ENCODE results near the gene MNAT1.

The MNAT1 gene

GRCh38 chr14:60786905-60787304, 52.3 kb downstream of the MNAT1 start:
- Histone ChIP-seq H3K36me3 (peaks cover 5% of the 10 kb centered on the region), H3K27me3 (no peaks in the 10 kb centered on the region), H3K4me1 (no peaks in the 10 kb centered on the region), H3K4me3 (ENCODE audit: low read depth, low read length) (no peak overlapping the region), H3K9me3 (no peaks in the 10 kb centered on the region)
- no peak for TF ChIP-seq CTCF (IDR thresholded peaks at IDR 0.05; ENCODE audit: low read depth, low read length)
- no peak for DNase-seq

- H3K4me3 ChIP-seq (ENCODE audit: low read depth, low read length): no peak overlapping the region
- no peak for DNase-seq
- H3K27me3 ChIP-seq: no peaks in the 10 kb centered on the region
- H3K36me3 ChIP-seq: peaks cover 5% of the 10 kb centered on the region
- H3K4me1 ChIP-seq: no peaks in the 10 kb centered on the region
- no peak for TF ChIP-seq CTCF (IDR thresholded peaks at IDR 0.05; ENCODE audit: low read depth, low read length)
- no peaks in the 10 kb centered on the region for H3K9me3 ChIP-seq
These were observed 55.1 kb downstream of the MNAT1 start for GRCh38 chr14:60789656-60790055.

GRCh38 chr14:60790850-60791249, 56.3 kb downstream of the MNAT1 start:
- no peaks in the 10 kb centered on the region for H3K27me3 ChIP-seq
- peaks cover 5% of the 10 kb centered on the region for H3K36me3 ChIP-seq
- no peak overlapping the region for H3K4me3 ChIP-seq (ENCODE audit: low read depth, low read length)
- no peak for DNase-seq
- TF ChIP-seq CTCF (IDR thresholded peaks at IDR 0.05; ENCODE audit: low read depth, low read length): no peak
- no peaks in the 10 kb centered on the region for H3K4me1 ChIP-seq
- no peaks in the 10 kb centered on the region for H3K9me3 ChIP-seq

GRCh38 chr14:60796434-60796833, 61.9 kb downstream of the MNAT1 start:
- no peak for DNase-seq
- Histone ChIP-seq H3K4me1 (no peaks in the 10 kb centered on the region), H3K4me3 (ENCODE audit: low read depth, low read length) (no peak overlapping the region), H3K9me3 (no peaks in the 10 kb centered on the region), H3K36me3 (no peaks in the 10 kb centered on the region; the same call in 1 of the 2 replicates), H3K27me3 (no peaks in the 10 kb centered on the region)
- no peak for TF ChIP-seq CTCF (IDR thresholded peaks at IDR 0.05; ENCODE audit: low read depth, low read length)

- Histone ChIP-seq H3K27me3 (no peaks in the 10 kb centered on the region), H3K36me3 (no peaks in the 10 kb centered on the region; the same call in 1 of the 2 replicates), H3K4me3 (ENCODE audit: low read depth, low read length) (no peak overlapping the region), H3K9me3 (no peaks in the 10 kb centered on the region), H3K4me1 (no peaks in the 10 kb centered on the region)
- no peak for DNase-seq
- TF ChIP-seq CTCF (IDR thresholded peaks at IDR 0.05; ENCODE audit: low read depth, low read length): no peak
These were observed 65.8 kb downstream of the MNAT1 start for GRCh38 chr14:60800409-60800808.

GRCh38 chr14:60803871-60804270, 69.3 kb downstream of the MNAT1 start:
- no peak for DNase-seq
- Histone ChIP-seq H3K36me3 (no peaks in the 10 kb centered on the region; the same call in 1 of the 2 replicates), H3K27me3 (no peaks in the 10 kb centered on the region), H3K4me1 (no peaks in the 10 kb centered on the region), H3K9me3 (no peaks in the 10 kb centered on the region), H3K4me3 (ENCODE audit: low read depth, low read length) (no peak overlapping the region)
- TF ChIP-seq CTCF (IDR thresholded peaks at IDR 0.05; ENCODE audit: low read depth, low read length): no peak

All from BE2C (cell line).